GM21515 (cell line): Measurements from ENCODE around the gene TFF1.

Experiments
- ATAC-seq: cut with Tn5 transposase; IDR thresholded peaks from one replicate; pipeline ENCODE4 v1.9.1; 2021; ENCODE audit not compliant: unreplicated experiment

Gene TFF1

GRCh38 chr21:42398436-42399028, 32.2 kb upstream of the TFF1 start:
- ATAC-seq: no peak

DNA sequence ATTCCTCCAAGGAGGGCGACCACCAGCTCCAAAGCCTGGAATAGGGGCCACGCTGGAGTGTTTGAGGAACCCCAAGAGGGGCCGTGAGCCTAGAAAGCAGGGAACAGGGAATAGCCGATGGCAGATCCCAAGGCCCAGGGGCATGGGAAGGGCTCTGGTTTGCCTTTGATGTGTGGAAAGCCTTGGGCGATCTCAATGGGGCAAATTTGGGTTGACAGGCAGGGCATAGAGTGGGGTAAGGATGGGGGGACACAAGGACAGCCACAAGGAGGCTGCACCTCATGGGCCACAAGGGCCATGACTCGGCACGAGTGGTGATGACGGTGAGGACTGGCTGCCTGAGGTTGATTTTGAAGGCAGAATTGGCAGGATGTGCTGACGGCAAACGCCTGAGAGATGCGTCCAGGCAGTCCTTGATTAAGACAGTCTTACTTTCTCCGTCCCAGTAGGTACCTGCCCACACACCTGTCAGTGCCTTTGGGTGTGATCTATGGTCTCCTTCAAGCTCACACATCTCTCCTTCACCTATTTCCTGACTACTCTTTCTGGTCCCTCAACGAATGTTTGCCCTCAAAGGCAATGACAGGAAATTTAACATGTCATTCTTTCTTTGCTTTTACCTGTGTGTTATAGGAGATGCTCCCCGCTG, 31.5 kb upstream of the TFF1 start:
- ATAC-seq: no peak

DNA sequence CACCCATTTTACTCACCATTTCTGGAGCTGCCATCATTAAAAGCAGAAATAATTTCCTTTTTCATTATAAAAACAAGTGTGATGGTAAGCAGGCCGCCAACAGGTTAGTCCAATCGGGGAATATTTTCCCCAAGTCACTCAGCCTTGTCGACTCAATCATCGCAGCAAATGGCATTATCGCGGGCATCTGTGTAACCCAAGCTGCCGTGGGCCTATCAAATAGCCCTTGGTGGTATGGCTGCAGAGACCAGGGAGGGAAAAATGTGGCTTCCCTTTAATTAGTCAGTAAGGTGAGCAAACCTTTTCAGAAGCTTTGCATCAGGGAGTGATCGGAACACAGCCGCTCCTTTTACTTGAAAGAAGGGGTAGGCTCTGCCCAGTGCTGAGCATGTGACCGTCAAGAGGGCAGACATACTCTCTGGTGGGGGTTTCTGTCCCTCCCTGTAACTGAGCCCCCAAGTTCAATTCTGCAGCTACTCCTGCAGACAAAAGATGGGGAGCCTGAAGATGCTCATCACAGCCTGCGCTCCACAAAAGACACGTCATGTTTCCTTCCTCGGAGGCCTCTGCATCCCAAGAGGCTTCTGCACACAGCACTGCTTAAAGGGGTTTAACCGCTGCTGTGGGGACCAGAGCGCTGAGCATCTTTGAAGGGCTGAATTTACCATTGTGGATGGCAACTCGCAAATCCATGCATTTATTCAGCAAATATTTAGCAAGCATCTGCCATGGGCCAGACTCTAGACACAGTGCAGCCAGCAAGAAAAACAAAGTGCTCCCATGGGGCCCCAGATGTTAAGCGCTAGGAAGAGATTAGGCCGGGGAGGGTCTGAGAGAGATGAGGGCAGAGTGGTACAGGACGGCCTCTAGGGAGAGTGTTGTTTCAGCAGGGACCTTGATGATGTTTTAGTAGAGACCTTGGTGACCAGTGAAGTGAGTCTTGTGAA, 30.7 kb upstream of the TFF1 start:
- ATAC-seq: no peak

GRCh38 chr21:42395905-42396651, 29.7 kb upstream of the TFF1 start, which contains the start of gene TMPRSS3:
Gene TMPRSS3, minus strand, starts transcription at chr21:42396052. Its CDS starts 635 bp downstream, at chr21:42395417.
- ATAC-seq: no peak

DNA sequence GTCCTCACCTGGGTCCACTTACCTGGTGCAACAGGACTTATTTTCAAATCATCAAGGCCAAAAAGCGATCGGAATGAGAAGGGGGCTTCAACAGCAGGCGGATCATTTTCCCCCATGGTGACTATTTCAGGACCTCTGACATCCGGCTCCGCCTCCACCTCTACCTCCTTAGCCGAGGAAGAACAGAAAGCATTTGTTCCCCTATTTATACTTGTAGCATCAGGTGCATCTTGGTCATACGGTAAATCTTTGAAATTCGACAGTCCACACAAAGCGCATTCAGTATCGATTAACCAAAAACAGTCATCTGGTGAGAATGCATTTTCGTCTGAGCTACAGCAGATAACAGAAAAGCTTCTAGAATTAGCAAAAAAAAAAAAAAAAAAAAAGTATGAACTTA, 29.0 kb upstream of the TFF1 start:
- no peak for ATAC-seq

GRCh38 chr21:42393443-42393950, 27.2 kb upstream of the TFF1 start:
- no peak for ATAC-seq

- peak; percentile 72 for ATAC-seq
Observed at GRCh38 chr21:42392731-42393442, 26.6 kb upstream of the TFF1 start.

GRCh38 chr21:42391297-42391696, 25.0 kb upstream of the TFF1 start:
- no peak for ATAC-seq

DNA sequence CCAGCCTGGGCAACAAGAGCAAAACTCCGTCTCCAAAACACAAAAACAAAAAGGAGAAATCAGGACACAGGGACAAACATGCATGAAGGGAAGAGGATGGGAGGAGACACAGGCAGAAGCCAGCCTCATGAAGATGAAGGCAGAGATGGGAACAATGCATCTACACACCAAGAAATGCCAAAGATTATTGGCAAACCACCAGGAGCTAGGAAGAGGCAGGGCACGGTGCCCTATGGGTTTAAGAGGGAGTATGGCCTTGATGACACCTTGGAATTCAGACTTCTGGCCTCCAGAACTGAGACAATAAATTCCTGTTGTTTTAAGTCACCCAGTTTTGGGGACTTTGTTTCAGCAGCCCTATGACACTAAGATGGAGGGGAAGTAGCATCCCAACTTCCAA, 24.4 kb upstream of the TFF1 start:
- no peak for ATAC-seq

DNA sequence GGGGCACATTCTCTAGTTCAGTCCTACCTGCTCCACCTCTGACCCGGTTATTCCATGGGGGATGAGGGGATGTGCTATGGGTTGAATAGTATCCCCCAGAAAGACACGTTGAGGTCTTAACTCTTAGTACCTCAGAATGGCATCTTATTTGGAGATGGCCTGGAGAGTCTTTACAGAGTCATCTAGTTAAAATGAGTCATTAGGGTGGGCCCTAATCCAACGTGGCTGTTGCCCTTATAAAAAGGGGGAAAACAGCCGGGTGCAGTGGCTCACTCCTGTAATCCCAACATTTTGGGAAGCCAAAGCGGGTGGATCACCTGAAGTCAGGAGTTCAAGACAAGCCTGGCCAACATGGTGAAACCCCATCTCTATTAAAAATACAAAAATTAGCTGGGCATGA, 23.9 kb upstream of the TFF1 start:
- ATAC-seq: no peak

- no peak for ATAC-seq
Observed at GRCh38 chr21:42389449-42389835, 23.1 kb upstream of the TFF1 start.

DNA sequence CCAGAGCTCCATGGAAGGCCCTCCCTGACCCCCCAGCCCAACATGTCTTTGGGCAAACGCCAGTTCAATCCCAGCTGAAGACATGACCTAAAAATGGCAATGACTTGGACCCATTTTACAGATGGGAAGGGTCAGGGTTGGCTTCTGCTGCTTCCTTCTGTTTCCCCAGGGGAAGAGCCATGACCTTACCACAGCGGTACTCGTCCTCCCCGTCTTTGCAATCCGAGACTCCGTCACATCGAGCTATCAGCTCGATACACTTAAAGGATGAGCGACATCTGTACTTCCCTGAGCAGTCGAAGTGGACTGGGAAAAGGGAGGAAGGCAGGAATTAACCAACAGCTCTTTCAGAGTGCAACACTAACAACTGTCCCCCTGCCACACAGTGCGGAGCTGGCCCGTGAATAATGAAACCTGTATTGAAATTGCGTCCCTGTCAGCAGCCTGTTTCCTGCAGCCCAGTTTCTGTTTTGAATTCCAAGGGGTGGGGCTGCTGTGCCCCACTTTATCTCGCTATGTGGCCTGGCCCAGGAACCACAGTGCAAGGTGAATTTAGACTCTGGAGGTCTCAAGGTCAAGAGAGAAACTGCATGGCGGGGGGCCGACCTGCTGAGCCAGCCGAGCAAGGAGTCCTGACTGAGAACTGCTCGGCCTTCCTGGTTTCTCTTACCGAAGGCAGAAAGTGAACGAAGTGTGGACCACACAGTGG, 22.6 kb upstream of the TFF1 start:
- no peak for ATAC-seq

DNA sequence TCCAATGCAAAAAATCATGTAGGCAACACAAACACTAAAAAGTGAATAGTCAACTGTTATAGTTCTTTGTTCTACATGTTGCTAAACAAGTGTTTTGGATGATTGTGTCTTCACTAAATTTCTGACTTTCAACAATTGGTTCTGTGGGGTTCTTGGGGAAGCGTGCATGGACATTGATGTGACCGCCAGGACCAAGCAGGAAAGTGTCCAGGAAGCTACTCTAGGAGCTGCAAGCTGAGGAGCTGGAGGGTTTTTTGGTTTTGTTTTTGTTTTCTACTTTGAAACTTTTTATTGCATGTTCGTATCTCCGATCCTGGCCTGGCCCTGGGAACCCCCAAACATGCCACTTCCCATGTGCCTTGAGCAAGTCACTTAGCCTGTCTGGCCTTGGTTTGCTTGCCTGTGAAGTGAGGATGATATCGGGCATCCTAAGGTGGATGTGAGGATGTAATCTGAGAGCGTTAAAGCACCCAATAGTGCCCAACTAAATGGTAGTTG, 21.6 kb upstream of the TFF1 start:
- no peak for ATAC-seq

- ATAC-seq: no peak
Observed at GRCh38 chr21:42387164-42387563, 20.8 kb upstream of the TFF1 start.

DNA sequence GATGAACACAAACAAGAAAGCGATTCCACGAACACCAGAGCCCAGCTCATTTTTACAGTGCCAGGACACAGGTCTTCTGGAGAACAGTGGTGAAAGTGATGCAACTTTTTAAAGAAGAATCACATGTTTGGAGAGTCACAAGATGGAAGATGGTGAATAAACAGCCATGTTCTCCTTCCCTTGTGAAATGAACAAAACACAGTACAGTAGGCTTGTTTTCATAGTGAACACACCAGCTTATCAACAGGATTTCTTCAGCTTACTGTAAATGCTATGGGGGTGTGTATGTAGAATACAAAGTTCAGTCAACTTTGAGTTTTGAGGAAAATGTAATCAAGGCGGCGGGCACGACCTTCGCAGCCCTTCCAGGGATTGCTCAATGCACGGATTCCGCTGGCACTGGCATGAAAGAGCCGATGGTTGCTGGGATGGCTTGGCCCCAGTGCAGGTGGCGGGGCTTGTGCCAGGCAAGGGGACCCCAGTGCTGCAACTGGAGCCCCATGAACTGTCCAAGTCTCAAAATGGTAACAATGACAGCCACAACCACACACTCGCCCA, 19.8 kb upstream of the TFF1 start:
- no peak for ATAC-seq

GRCh38 chr21:42385619-42386018, 19.3 kb upstream of the TFF1 start:
- no peak for ATAC-seq

DNA sequence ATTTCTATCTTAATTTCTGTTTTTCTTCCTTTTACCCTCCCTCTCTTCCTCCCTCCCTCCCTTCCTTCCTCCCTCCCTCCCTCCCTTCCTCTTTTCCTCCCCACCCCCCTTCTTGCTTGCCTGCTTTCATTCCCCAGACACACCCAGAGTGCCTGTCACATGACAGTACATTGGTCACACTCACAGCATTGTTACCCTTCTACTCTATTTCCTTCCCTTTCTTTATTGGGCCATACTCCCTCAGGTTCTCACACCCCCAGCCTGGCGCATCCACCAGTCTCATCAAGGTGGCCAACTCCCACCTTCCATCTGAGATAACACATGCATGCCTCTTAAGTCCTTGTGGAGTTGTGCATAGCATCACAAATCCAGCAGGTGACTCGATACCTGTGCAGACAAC, 18.7 kb upstream of the TFF1 start:
- no peak for ATAC-seq

- ATAC-seq: no peak
Observed at GRCh38 chr21:42384156-42384945, 18.0 kb upstream of the TFF1 start.
